Activated CD8-positive, alpha-beta T cell treated with anti-CD3 and anti-CD28 coated beads, Interleukin-2, amount 10 ng/mL, durations not matched to agents 7 days and 5 days (primary cell): Measurements from ENCODE around the gene SHB. TPM values are rescaled to one million over a fixed set of nuclear protein-coding genes. Genes with fewer than 3 reads are reported as not detected.
"Not testable (repeated sequence)": the region's sequence is repeated elsewhere in the genome, so short reads cannot be mapped to it uniquely, and the experiment has no call there.

Experiments
- ATAC-seq: fragments of 150-1000 bp; cut with Tn5 transposase; one replicate; pipeline ENCODE4 v1.10.0; 2021; ENCODE audit warnings: moderate library complexity
- CTCF ChIA-PET: fragments of 350-600 bp; sonication (Branson Sonifier 250); formaldehyde crosslinking; loops from one replicate; lab custom pipeline; 2021; ENCODE audit warnings: antibody characterized with exemption; lab: Charles Lee
- POLR2A ChIA-PET: fragments of 350-600 bp; sonication (Branson Sonifier 250); formaldehyde crosslinking; loops from one replicate; lab custom pipeline; 2021; ENCODE audit warnings: antibody characterized with exemption; lab: Charles Lee
- DNase-seq: peaks from one replicate; pipeline ENCODE4 v3.0.0-alpha.2; 2020
- H3K27ac Mint-ChIP-seq: one replicate; pipeline ENCODE4 v1.8.0; 2021; ENCODE audit warnings: mild to moderate bottlenecking, mixed read lengths
- H3K27me3 Mint-ChIP-seq: one replicate; pipeline ENCODE4 v1.8.0; 2021; ENCODE audit warnings: low read depth, mixed read lengths
- H3K36me3 Mint-ChIP-seq: one replicate; pipeline ENCODE4 v1.8.0; 2021; ENCODE audit warnings: low read depth, mixed read lengths
- H3K4me1 Mint-ChIP-seq: one replicate; pipeline ENCODE4 v1.8.0; 2021; ENCODE audit warnings: low read depth, mixed read lengths
- H3K4me3 Mint-ChIP-seq: one replicate; pipeline ENCODE4 v1.8.0; 2021; ENCODE audit warnings: mild to moderate bottlenecking, mixed read lengths
- H3K9me3 Mint-ChIP-seq: one replicate; pipeline ENCODE4 v1.8.0; 2022; ENCODE audit warnings: mixed read lengths; ENCODE audit not compliant: insufficient read depth
- total RNA-seq, 2 experiments: library from RNA; stranded (reverse); gene quantifications; one replicate each; pipeline ENCODE4 v1.2.3, GENCODE V29; 2021

The SHB gene
- total RNA-seq, 2 experiments from 2014 or later: 0.57 to 0.58 TPM

GRCh38 chr9:37915911-37916470 lies 153.0 kb downstream of the SHB start:
- no peak overlapping the region for H3K27ac Mint-ChIP-seq
- peaks cover 2% of the 10 kb centered on the region for H3K4me1 Mint-ChIP-seq
- ATAC-seq: no peak
- H3K36me3 Mint-ChIP-seq: no peaks in the 10 kb centered on the region
- ChIA-PET CTCF (interaction anchor here (1.7 to 4.5 kb wide), 3 partner anchors 11 to 172 kb away, joined by 3 to 55 read pairs (median 8); no protein-coding TSS in a partner anchor), POLR2A (no interaction called here)
- no peaks in the 10 kb centered on the region for H3K9me3 Mint-ChIP-seq
- no peaks in the 10 kb centered on the region for H3K27me3 Mint-ChIP-seq
- no peak for DNase-seq
- H3K4me3 Mint-ChIP-seq: no peak overlapping the region

- CTCF ChIA-PET: interaction anchor here (1.0 to 4.5 kb wide), 15 partner anchors 10 to 519 kb away, joined by 3 to 55 read pairs (median 8); no protein-coding TSS in a partner anchor
- Mint-ChIP-seq H3K27ac (no peak overlapping the region), H3K36me3 (no peaks in the 10 kb centered on the region), H3K9me3 (no peaks in the 10 kb centered on the region), H3K27me3 (no peaks in the 10 kb centered on the region), H3K4me3 (no peak overlapping the region), H3K4me1 (peaks cover 2% of the 10 kb centered on the region)
- no peak for ATAC-seq
- POLR2A ChIA-PET: no interaction called here
- no peak for DNase-seq
Measured at GRCh38 chr9:37914701-37915358, 154.2 kb downstream of the SHB start.

GRCh38 chr9:37914154-37914551 lies 154.9 kb downstream of the SHB start:
- DNase-seq (no peak), ATAC-seq (no peak)
- H3K36me3 Mint-ChIP-seq: no peaks in the 10 kb centered on the region
- no peaks in the 10 kb centered on the region for H3K27me3 Mint-ChIP-seq
- peaks cover 2% of the 10 kb centered on the region for H3K4me1 Mint-ChIP-seq
- ChIA-PET CTCF (interaction anchor here (0.5 to 4.5 kb wide), 39 partner anchors 9 to 519 kb away, joined by 3 to 55 read pairs (median 5); partner anchors contain the start of genes EXOSC3 and SHB), POLR2A (no interaction called here)
- H3K27ac Mint-ChIP-seq: no peak overlapping the region
- H3K9me3 Mint-ChIP-seq: no peaks in the 10 kb centered on the region
- no peak overlapping the region for H3K4me3 Mint-ChIP-seq

GRCh38 chr9:37913480-37914153 lies 155.4 kb downstream of the SHB start:
- ChIA-PET POLR2A (interaction anchor here (0.6 kb wide), 1 partner anchor 411 kb away, joined by 3 read pairs; no protein-coding TSS in a partner anchor), CTCF (interaction anchor here (0.5 to 4.5 kb wide), 41 partner anchors 9 to 520 kb away, joined by 3 to 55 read pairs (median 4); partner anchors contain the start of genes EXOSC3 and SHB)
- H3K4me3 Mint-ChIP-seq: no peak overlapping the region
- no peak overlapping the region for H3K27ac Mint-ChIP-seq
- H3K27me3 Mint-ChIP-seq: no peaks in the 10 kb centered on the region
- peak; percentile 88 for ATAC-seq
- H3K4me1 Mint-ChIP-seq: peaks cover 2% of the 10 kb centered on the region
- H3K36me3 Mint-ChIP-seq: no peaks in the 10 kb centered on the region
- no peaks in the 10 kb centered on the region for H3K9me3 Mint-ChIP-seq
- DNase-seq: peak; percentile 85

GRCh38 chr9:37911271-37911681 lies 157.8 kb downstream of the SHB start:
- Mint-ChIP-seq H3K9me3 (no peaks in the 10 kb centered on the region), H3K27me3 (no peaks in the 10 kb centered on the region), H3K4me3 (no peak overlapping the region), H3K27ac (no peak overlapping the region), H3K4me1 (no peaks in the 10 kb centered on the region), H3K36me3 (no peaks in the 10 kb centered on the region)
- ATAC-seq (no peak), DNase-seq (no peak)
- POLR2A ChIA-PET: interaction anchor here (0.5 kb wide), 1 partner anchor 483 kb away, joined by 4 read pairs; no protein-coding TSS in a partner anchor
- CTCF ChIA-PET: interaction anchor here (0.7 to 4.5 kb wide), 3 partner anchors 157 to 250 kb away, joined by 3 to 55 read pairs (median 4); partner anchors contain the start of gene SHB

- Mint-ChIP-seq H3K36me3 (no peaks in the 10 kb centered on the region), H3K9me3 (no peaks in the 10 kb centered on the region), H3K27ac (no peak overlapping the region), H3K4me3 (no peak overlapping the region), H3K4me1 (peaks cover 2% of the 10 kb centered on the region), H3K27me3 (no peaks in the 10 kb centered on the region)
- ATAC-seq (no peak), DNase-seq (no peak)
- ChIA-PET POLR2A (no interaction called here), CTCF (no interaction called here)
Measured at GRCh38 chr9:37910271-37910670, 158.8 kb downstream of the SHB start.

- CTCF ChIA-PET, POLR2A ChIA-PET: not testable (repeated sequence)
Measured at GRCh38 chr9:37909836-37910235, 159.2 kb downstream of the SHB start.

GRCh38 chr9:37909326-37909725 lies 159.7 kb downstream of the SHB start:
- DNase-seq: no peak
- no peak for ATAC-seq
- ChIA-PET POLR2A (no interaction called here), CTCF (interaction anchor here (1.5 kb wide), 1 partner anchor 251 kb away, joined by 3 read pairs; no protein-coding TSS in a partner anchor)
- Mint-ChIP-seq H3K4me3 (no peak overlapping the region), H3K4me1 (peaks cover 11% of the 10 kb centered on the region), H3K9me3 (no peaks in the 10 kb centered on the region), H3K27ac (no peak overlapping the region), H3K36me3 (no peaks in the 10 kb centered on the region), H3K27me3 (no peaks in the 10 kb centered on the region)

More at GRCh38 chr9:37909836-37910235, 159.2 kb downstream of the SHB start:
- H3K9me3 Mint-ChIP-seq, H3K27me3 Mint-ChIP-seq, H3K4me3 Mint-ChIP-seq, H3K4me1 Mint-ChIP-seq, DNase-seq, H3K36me3 Mint-ChIP-seq, H3K27ac Mint-ChIP-seq, ATAC-seq: not testable (repeated sequence)

- peaks cover 12% of the 10 kb centered on the region for H3K4me1 Mint-ChIP-seq
- H3K9me3 Mint-ChIP-seq: no peaks in the 10 kb centered on the region
- DNase-seq: no peak
- H3K4me3 Mint-ChIP-seq: no peak overlapping the region
- ChIA-PET CTCF (interaction anchor here (1.3 to 1.5 kb wide), 2 partner anchors 10 to 251 kb away, joined by 3 read pairs; no protein-coding TSS in a partner anchor), POLR2A (interaction anchor here (1.2 kb wide), 1 partner anchor 10 kb away, joined by 3 read pairs; no protein-coding TSS in a partner anchor)
- H3K36me3 Mint-ChIP-seq: no peaks in the 10 kb centered on the region
- no peak overlapping the region for H3K27ac Mint-ChIP-seq
- H3K27me3 Mint-ChIP-seq: no peaks in the 10 kb centered on the region
- ATAC-seq: no peak
Measured at GRCh38 chr9:37908698-37909186, 160.3 kb downstream of the SHB start.

- CTCF ChIA-PET: interaction anchor here (1.3 to 1.5 kb wide), 2 partner anchors 9 to 252 kb away, joined by 3 read pairs; no protein-coding TSS in a partner anchor
- Mint-ChIP-seq H3K4me1 (peaks cover 12% of the 10 kb centered on the region), H3K9me3 (no peaks in the 10 kb centered on the region), H3K27me3 (no peaks in the 10 kb centered on the region), H3K36me3 (no peaks in the 10 kb centered on the region), H3K4me3 (no peak overlapping the region), H3K27ac (no peak overlapping the region)
- ATAC-seq (no peak), DNase-seq (no peak)
- POLR2A ChIA-PET: interaction anchor here (1.2 kb wide), 1 partner anchor 9 kb away, joined by 3 read pairs; no protein-coding TSS in a partner anchor
Measured at GRCh38 chr9:37908283-37908682, 160.7 kb downstream of the SHB start.
